HEK293 (cell line): ENCODE measurements around the gene ZNF785.

ENCODE experiments used
- BCL11B ChIP-seq: fragments of 450-650 bp; formaldehyde crosslinking; IDR thresholded peaks from 2 replicates; pipeline ENCODE4 v1.5.1; 2016; ENCODE audit warnings: low read depth, missing biosample characterization, missing genetic modification characterization
- HOXA7 ChIP-seq: sonication (generic); formaldehyde crosslinking; IDR thresholded peaks from 2 replicates; pipeline ENCODE4 v1.8.1; 2022; ENCODE audit warnings: missing genetic modification reagents, borderline replicate concordance
- KLF16 ChIP-seq: fragments of 450-650 bp; formaldehyde crosslinking; IDR thresholded peaks from 2 replicates; pipeline ENCODE4 v1.5.1; 2017; ENCODE audit warnings: missing biosample characterization, missing genetic modification characterization
- KLF9 ChIP-seq: fragments of 450-650 bp; formaldehyde crosslinking; IDR thresholded peaks from 2 replicates; pipeline ENCODE4 v1.5.1; 2016; ENCODE audit warnings: missing biosample characterization, missing genetic modification characterization, low read depth
- MYNN ChIP-seq: fragments of 450-650 bp; formaldehyde crosslinking; IDR thresholded peaks from 2 replicates; pipeline ENCODE4 v1.5.1; 2016; ENCODE audit warnings: missing biosample characterization, missing genetic modification characterization, borderline replicate concordance
- SCRT2 ChIP-seq: fragments of 450-650 bp; formaldehyde crosslinking; IDR thresholded peaks from 2 replicates; pipeline ENCODE4 v1.5.1; 2016; ENCODE audit warnings: missing biosample characterization, missing genetic modification characterization
- SP3 ChIP-seq: fragments of 450-650 bp; formaldehyde crosslinking; IDR thresholded peaks from 2 replicates; pipeline ENCODE4 v1.5.1; 2016; ENCODE audit warnings: missing biosample characterization, missing genetic modification characterization
- WT1 ChIP-seq: fragments of 450-650 bp; formaldehyde crosslinking; IDR thresholded peaks from 2 replicates; pipeline ENCODE4 v1.5.1; 2016; ENCODE audit warnings: missing biosample characterization, missing genetic modification characterization
- ZBTB1 ChIP-seq: fragments of 450-650 bp; formaldehyde crosslinking; IDR thresholded peaks from 2 replicates; pipeline ENCODE4 v1.5.1; 2016; ENCODE audit warnings: missing biosample characterization, missing genetic modification characterization
- ZNF114 ChIP-seq: fragments of 450-650 bp; formaldehyde crosslinking; IDR thresholded peaks from 2 replicates; pipeline ENCODE4 v1.5.0; 2017; ENCODE audit warnings: missing biosample characterization, missing genetic modification characterization
- ZNF157 ChIP-seq: fragments of 450-650 bp; formaldehyde crosslinking; IDR thresholded peaks from 2 replicates; pipeline ENCODE4 v1.5.1; 2016; ENCODE audit warnings: missing biosample characterization, missing genetic modification characterization
- ZNF16 ChIP-seq: fragments of 450-650 bp; formaldehyde crosslinking; IDR thresholded peaks from 2 replicates; pipeline ENCODE4 v1.5.1; 2016; ENCODE audit warnings: low read depth, missing biosample characterization, missing genetic modification characterization
- ZNF18 ChIP-seq: fragments of 450-650 bp; formaldehyde crosslinking; IDR thresholded peaks from 2 replicates; pipeline ENCODE4 v1.5.1; 2016; ENCODE audit warnings: missing biosample characterization, missing genetic modification characterization
- ZNF214 ChIP-seq: fragments of 450-650 bp; formaldehyde crosslinking; IDR thresholded peaks from 2 replicates; pipeline ENCODE4 v1.5.1; 2017; ENCODE audit warnings: missing biosample characterization, mild to moderate bottlenecking, missing genetic modification characterization, borderline replicate concordance
- ZNF335 ChIP-seq: fragments of 450-650 bp; formaldehyde crosslinking; conservative IDR thresholded peaks from 2 replicates; pipeline ENCODE4 v1.5.1; 2016; ENCODE audit warnings: missing biosample characterization, missing genetic modification characterization
- ZNF398 ChIP-seq: fragments of 450-650 bp; formaldehyde crosslinking; IDR thresholded peaks from 2 replicates; pipeline ENCODE4 v1.5.1; 2017; ENCODE audit warnings: missing biosample characterization, missing genetic modification characterization
- ZNF404 ChIP-seq: fragments of 450-650 bp; formaldehyde crosslinking; IDR thresholded peaks from 2 replicates; pipeline ENCODE4 v1.5.1; 2017; ENCODE audit warnings: missing biosample characterization, missing genetic modification characterization
- ZNF423 ChIP-seq: fragments of 450-650 bp; formaldehyde crosslinking; IDR thresholded peaks from 2 replicates; pipeline ENCODE4 v1.5.1; 2016; ENCODE audit warnings: missing biosample characterization, missing genetic modification characterization
- ZNF510 ChIP-seq: fragments of 450-650 bp; formaldehyde crosslinking; IDR thresholded peaks from 2 replicates; pipeline ENCODE4 v1.5.1; 2018; ENCODE audit warnings: mild to moderate bottlenecking, missing genetic modification characterization, missing biosample characterization; ENCODE audit not compliant: insufficient replicate concordance
- ZNF530 ChIP-seq: fragments of 450-650 bp; formaldehyde crosslinking; IDR thresholded peaks from 2 replicates; pipeline ENCODE4 v1.5.1; 2016; ENCODE audit warnings: low read depth, missing biosample characterization, missing genetic modification characterization
- ZNF549 ChIP-seq: fragments of 450-650 bp; IDR thresholded peaks from 2 replicates; pipeline ENCODE4 v1.5.1; 2018; ENCODE audit warnings: missing biosample characterization, missing genetic modification characterization, mild to moderate bottlenecking, inconsistent platforms, moderate library complexity
- ZNF692 ChIP-seq: fragments of 450-650 bp; formaldehyde crosslinking; IDR thresholded peaks from 2 replicates; pipeline ENCODE4 v1.5.1; 2016; ENCODE audit warnings: missing biosample characterization, missing genetic modification characterization
- ZNF791 ChIP-seq: fragments of 450-650 bp; formaldehyde crosslinking; IDR thresholded peaks from 2 replicates; pipeline ENCODE4 v1.5.1; 2016; ENCODE audit warnings: missing biosample characterization, missing genetic modification characterization
- ZNF792 ChIP-seq: fragments of 450-650 bp; formaldehyde crosslinking; IDR thresholded peaks from 2 replicates; pipeline ENCODE4 v1.5.1; 2016; ENCODE audit warnings: missing biosample characterization, missing genetic modification characterization
- ZNF830 ChIP-seq: fragments of 450-650 bp; IDR thresholded peaks from 2 replicates; pipeline ENCODE4 v1.5.0; 2018; ENCODE audit warnings: missing biosample characterization, missing genetic modification characterization, low read depth, mild to moderate bottlenecking, moderate library complexity
- TF ChIP-seq, protein P1 (sequence below): fragments of 450-650 bp; formaldehyde crosslinking; IDR thresholded peaks from 2 replicates; pipeline ENCODE4 v1.5.1; 2016; ENCODE audit warnings: missing biosample characterization, missing genetic modification characterization
- TF ChIP-seq, protein P2 (sequence below): fragments of 450-650 bp; formaldehyde crosslinking; IDR thresholded peaks from 2 replicates; pipeline ENCODE4 v1.5.1; 2017; ENCODE audit warnings: missing biosample characterization, missing genetic modification characterization
- TF ChIP-seq, protein P3 (sequence below): fragments of 450-650 bp; formaldehyde crosslinking; IDR thresholded peaks from 2 replicates; pipeline ENCODE4 v1.5.1; 2017; ENCODE audit warnings: missing biosample characterization, missing genetic modification characterization
- TF ChIP-seq, protein P4 (sequence below): fragments of 450-650 bp; formaldehyde crosslinking; IDR thresholded peaks from 2 replicates; pipeline ENCODE4 v1.5.1; 2017; ENCODE audit warnings: missing biosample characterization, missing genetic modification characterization

The ZNF785 gene

DNA sequence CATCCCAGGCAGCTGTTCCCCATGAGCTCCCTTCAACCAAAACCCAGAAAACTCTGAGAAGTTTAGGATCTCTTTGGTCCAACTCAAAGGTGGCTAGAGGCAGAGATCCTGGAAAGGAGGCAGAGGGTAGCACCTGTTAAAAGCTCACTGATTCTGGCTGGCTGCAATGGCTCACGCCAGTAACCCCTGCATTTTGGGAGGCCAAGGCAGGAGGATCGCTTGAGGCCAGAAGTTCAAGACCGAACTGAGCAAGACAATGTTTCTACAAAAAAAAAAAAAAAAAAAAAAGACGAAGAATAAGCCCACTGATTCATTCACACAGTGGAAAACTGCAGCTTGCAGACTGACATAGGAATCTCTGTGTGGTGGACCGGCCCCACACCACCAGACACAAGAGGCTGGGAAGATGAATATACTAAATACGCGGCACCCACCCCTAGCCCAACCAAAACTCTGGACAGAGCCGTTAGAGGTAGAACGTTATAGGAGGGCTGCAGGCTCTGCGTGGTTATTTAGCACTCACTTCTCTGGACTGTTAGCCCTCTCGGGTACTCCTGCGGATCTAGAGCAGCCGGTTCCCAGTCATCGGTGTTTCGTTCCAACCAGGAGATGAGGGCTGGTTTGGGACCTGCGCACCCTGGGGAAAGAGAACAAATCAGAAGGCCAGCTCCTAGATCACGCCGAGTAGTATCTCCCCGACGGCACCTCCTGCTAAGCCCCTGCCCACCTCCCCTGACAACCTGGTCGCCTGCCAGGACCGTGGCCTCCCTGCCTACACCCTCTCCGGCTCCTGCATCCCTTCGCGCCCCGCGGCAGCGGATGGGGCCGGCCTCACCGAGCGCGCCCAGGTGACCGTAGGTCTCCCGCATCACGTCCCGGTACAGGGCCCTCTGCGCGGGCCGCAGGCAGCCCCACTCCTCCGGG lies 23.8 kb upstream of the ZNF785 start (continued):
- peak; percentile 69 for TF ChIP-seq ZNF398
- 0 out of 2 replicates have a peak, but pooled peaks have one; percentile 14 for TF ChIP-seq WT1 (tag by site-specific recombination)
- no peak for TF ChIP-seq ZNF16 (tag by site-specific recombination)
- TF ChIP-seq ZNF214 (tag by site-specific recombination) = no peak
- TF ChIP-seq ZNF423 = no peak
- TF ChIP-seq, protein P1, sequence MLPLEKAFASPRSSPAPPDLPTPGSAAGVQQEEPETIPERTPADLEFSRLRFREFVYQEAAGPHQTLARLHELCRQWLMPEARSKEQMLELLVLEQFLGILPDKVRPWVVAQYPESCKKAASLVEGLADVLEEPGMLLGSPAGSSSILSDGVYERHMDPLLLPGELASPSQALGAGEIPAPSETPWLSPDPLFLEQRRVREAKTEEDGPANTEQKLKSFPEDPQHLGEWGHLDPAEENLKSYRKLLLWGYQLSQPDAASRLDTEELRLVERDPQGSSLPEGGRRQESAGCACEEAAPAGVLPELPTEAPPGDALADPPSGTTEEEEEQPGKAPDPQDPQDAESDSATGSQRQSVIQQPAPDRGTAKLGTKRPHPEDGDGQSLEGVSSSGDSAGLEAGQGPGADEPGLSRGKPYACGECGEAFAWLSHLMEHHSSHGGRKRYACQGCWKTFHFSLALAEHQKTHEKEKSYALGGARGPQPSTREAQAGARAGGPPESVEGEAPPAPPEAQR (tag by site-specific recombination) = 0 out of 2 replicates have a peak, but pooled peaks have one; percentile 11
- no peak for TF ChIP-seq ZNF18 (tag by site-specific recombination)
- no peak for TF ChIP-seq ZBTB1 (tag by site-specific recombination)
- TF ChIP-seq BCL11B = no peak
- no peak for TF ChIP-seq KLF9 (tag by site-specific recombination)
- no peak; the same call in 1 of the 2 replicates for TF ChIP-seq KLF16 (tag by site-specific recombination)
- TF ChIP-seq ZNF791 (tag by site-specific recombination) = no peak
- no peak for TF ChIP-seq ZNF404 (tag by site-specific recombination)
- TF ChIP-seq ZNF114 (tag by site-specific recombination) = no peak
- no peak for TF ChIP-seq SCRT2 (tag by site-specific recombination)
- no peak for TF ChIP-seq ZNF510 (tag by site-specific recombination)
- no peak for TF ChIP-seq ZNF335 (tag by site-specific recombination)
- no peak for TF ChIP-seq MYNN (tag by site-specific recombination)
- TF ChIP-seq ZNF692 (tag by site-specific recombination) = no peak; the same call in 1 of the 2 replicates
- no peak for TF ChIP-seq HOXA7
- TF ChIP-seq, protein P2, sequence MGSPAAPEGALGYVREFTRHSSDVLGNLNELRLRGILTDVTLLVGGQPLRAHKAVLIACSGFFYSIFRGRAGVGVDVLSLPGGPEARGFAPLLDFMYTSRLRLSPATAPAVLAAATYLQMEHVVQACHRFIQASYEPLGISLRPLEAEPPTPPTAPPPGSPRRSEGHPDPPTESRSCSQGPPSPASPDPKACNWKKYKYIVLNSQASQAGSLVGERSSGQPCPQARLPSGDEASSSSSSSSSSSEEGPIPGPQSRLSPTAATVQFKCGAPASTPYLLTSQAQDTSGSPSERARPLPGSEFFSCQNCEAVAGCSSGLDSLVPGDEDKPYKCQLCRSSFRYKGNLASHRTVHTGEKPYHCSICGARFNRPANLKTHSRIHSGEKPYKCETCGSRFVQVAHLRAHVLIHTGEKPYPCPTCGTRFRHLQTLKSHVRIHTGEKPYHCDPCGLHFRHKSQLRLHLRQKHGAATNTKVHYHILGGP (tag by site-specific recombination) = no peak
- TF ChIP-seq ZNF157 (tag by site-specific recombination) = no peak
- TF ChIP-seq ZNF792 = no peak
- TF ChIP-seq, protein P3, sequence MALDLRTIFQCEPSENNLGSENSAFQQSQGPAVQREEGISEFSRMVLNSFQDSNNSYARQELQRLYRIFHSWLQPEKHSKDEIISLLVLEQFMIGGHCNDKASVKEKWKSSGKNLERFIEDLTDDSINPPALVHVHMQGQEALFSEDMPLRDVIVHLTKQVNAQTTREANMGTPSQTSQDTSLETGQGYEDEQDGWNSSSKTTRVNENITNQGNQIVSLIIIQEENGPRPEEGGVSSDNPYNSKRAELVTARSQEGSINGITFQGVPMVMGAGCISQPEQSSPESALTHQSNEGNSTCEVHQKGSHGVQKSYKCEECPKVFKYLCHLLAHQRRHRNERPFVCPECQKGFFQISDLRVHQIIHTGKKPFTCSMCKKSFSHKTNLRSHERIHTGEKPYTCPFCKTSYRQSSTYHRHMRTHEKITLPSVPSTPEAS = no peak
- TF ChIP-seq ZNF530 = no peak
- TF ChIP-seq ZNF830 (tag by site-specific recombination) = no peak
- TF ChIP-seq ZNF549 (tag by site-specific recombination) = no peak
- TF ChIP-seq, protein P4, sequence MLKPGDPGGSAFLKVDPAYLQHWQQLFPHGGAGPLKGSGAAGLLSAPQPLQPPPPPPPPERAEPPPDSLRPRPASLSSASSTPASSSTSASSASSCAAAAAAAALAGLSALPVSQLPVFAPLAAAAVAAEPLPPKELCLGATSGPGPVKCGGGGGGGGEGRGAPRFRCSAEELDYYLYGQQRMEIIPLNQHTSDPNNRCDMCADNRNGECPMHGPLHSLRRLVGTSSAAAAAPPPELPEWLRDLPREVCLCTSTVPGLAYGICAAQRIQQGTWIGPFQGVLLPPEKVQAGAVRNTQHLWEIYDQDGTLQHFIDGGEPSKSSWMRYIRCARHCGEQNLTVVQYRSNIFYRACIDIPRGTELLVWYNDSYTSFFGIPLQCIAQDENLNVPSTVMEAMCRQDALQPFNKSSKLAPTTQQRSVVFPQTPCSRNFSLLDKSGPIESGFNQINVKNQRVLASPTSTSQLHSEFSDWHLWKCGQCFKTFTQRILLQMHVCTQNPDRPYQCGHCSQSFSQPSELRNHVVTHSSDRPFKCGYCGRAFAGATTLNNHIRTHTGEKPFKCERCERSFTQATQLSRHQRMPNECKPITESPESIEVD = no peak
- no peak for TF ChIP-seq SP3 (tag by site-specific recombination)
